Endothelial cell of umbilical vein (primary cell): ENCODE results near the gene XYLT1.

ENCODE experiments used
- CTCF ChIP-seq, 2 donors: IDR thresholded peaks; 1 replicate in 1 of 2; 2 replicates in 1 of 2; pipeline ENCODE4 v1.5.1; 2011; ENCODE audit warnings: low read length in 2 of 2, mild to moderate bottlenecking in 2 of 2, moderate library complexity in 2 of 2, control low read depth in 1 of 2, inconsistent platforms in 1 of 2, low read depth in 1 of 2; ENCODE audit not compliant: insufficient read depth in 1 of 2; ENCODE audit errors: extremely low read depth in 1 of 2
- EZH2 ChIP-seq: IDR thresholded peaks from 2 replicates; pipeline ENCODE4 v1.6.1; 2012; ENCODE audit warnings: borderline replicate concordance, low read depth, mild to moderate bottlenecking, moderate library complexity, low read length, inconsistent platforms; ENCODE audit not compliant: severe bottlenecking
- JUN ChIP-seq: IDR thresholded peaks from 2 replicates; pipeline ENCODE4 v1.6.1; 2011; ENCODE audit warnings: borderline replicate concordance, low read depth; ENCODE audit not compliant: insufficient read length, insufficient read depth
- POLR2AphosphoS5 ChIP-seq: IDR thresholded peaks from 2 replicates; pipeline ENCODE4 v1.6.1; 2012; ENCODE audit warnings: low read depth, mild to moderate bottlenecking, control low read depth, low read length, moderate library complexity; ENCODE audit not compliant: insufficient read depth

- TF ChIP-seq JUN (no peak), EZH2 (no peak), CTCF (IDR thresholded peaks at IDR 0.05; ENCODE audit: extremely low read depth in 1 of 2, insufficient read depth in 1 of 2, low read depth in 1 of 2, low read length in 2 of 2) (no peak), POLR2AphosphoS5 (no peak)
These were observed 210.4 kb downstream of the XYLT1 start for GRCh38 chr16:17260276-17260849.
